ENCODE measurements around the gene HOXB9.

Gene HOXB9

GRCh38 chr17:48592577-48592976, 33.6 kb downstream of the HOXB9 start:
- no peak for TF ChIP-seq CTCF (IDR thresholded peaks at IDR 0.05; ENCODE audit: low read depth, low read length, missing control alignments)
- in situ Hi-C loops (cut with HindIII; ENCODE audit: low sequenced_read_pairs) = loop anchor here (5.0 kb wide), 1 partner anchor 245 kb away; no protein-coding TSS in a partner anchor
- peak overlapping the region; percentile 60 for H3K4me3 ChIP-seq (ENCODE audit: low read depth, low read length)
- DNase-seq (ENCODE audit: low read depth) = no peak

- no peak for DNase-seq (ENCODE audit: low read depth)
- TF ChIP-seq CTCF (IDR thresholded peaks at IDR 0.05; ENCODE audit: low read depth, low read length, missing control alignments) = no peak
- peak overlapping the region; percentile 60 for H3K4me3 ChIP-seq (ENCODE audit: low read depth, low read length)
- in situ Hi-C loops (cut with HindIII; ENCODE audit: low sequenced_read_pairs) = loop anchor here (5.0 kb wide), 1 partner anchor 245 kb away; no protein-coding TSS in a partner anchor
These were observed 34.1 kb downstream of the HOXB9 start for GRCh38 chr17:48592057-48592514.

- peak overlapping the region; percentile 60 for H3K4me3 ChIP-seq (ENCODE audit: low read depth, low read length)
- in situ Hi-C loops (cut with HindIII; ENCODE audit: low sequenced_read_pairs) = loop anchor here (5.0 kb wide), 1 partner anchor 244 kb away; no protein-coding TSS in a partner anchor
- no peak for DNase-seq (ENCODE audit: low read depth)
- no peak for TF ChIP-seq CTCF (IDR thresholded peaks at IDR 0.05; ENCODE audit: low read depth, low read length, missing control alignments)
These were observed 34.7 kb downstream of the HOXB9 start for GRCh38 chr17:48591255-48592056.

GRCh38 chr17:48590607-48591161, 35.5 kb downstream of the HOXB9 start:
- H3K4me3 ChIP-seq (ENCODE audit: low read depth, low read length) = no peak overlapping the region
- DNase-seq (ENCODE audit: low read depth) = no peak
- in situ Hi-C loops (cut with HindIII; ENCODE audit: low sequenced_read_pairs) = loop anchor here (5.0 kb wide), 1 partner anchor 243 kb away; no protein-coding TSS in a partner anchor
- no peak for TF ChIP-seq CTCF (IDR thresholded peaks at IDR 0.05; ENCODE audit: low read depth, low read length, missing control alignments)

- no peak for DNase-seq (ENCODE audit: low read depth)
- no peak for TF ChIP-seq CTCF (IDR thresholded peaks at IDR 0.05; ENCODE audit: low read depth, low read length, missing control alignments)
- H3K4me3 ChIP-seq (ENCODE audit: low read depth, low read length) = peak within 1 kb of the TSS; percentile 7
- in situ Hi-C loops (cut with HindIII; ENCODE audit: low sequenced_read_pairs) = loop anchor here (5.0 kb wide), 1 partner anchor 243 kb away; no protein-coding TSS in a partner anchor
These were observed 36.1 kb downstream of the HOXB9 start, which contains the start of gene HOXB3 for GRCh38 chr17:48589831-48590606. TSS of gene HOXB3 (minus strand) at chr17:48590241. CDS start at chr17:48552474, 37,767 bp downstream.

All from astrocyte of the cerebellum (primary cell).